A549 (cell line): ENCODE measurements around the gene LILRA6.
A peak's percentile ranks its signal among the peaks of the same experiment; 100 is the strongest.

Source experiments
- CBX8 ChIP-seq: fragments of 200-600 bp; sonication (generic); IDR thresholded peaks from 2 replicates; pipeline ENCODE4 v1.6.1; 2016
- EP300 ChIP-seq, 2 experiments: fragments of >200 bp; sonication (Bioruptor Twin); formaldehyde crosslinking; IDR thresholded peaks; 2 replicates in 1 of 2; 3 replicates in 1 of 2; pipeline ENCODE4 v1.6.1; 2016 to 2017
- HOXA7 ChIP-seq: fragments of 250-450 bp; sonication (Bioruptor Pico); IDR thresholded peaks from 2 replicates; pipeline ENCODE4 v1.5.0; 2020; ENCODE audit warnings: mild to moderate bottlenecking, moderate library complexity
- MAX ChIP-seq: IDR thresholded peaks from 2 replicates; pipeline ENCODE4 v1.6.1; 2012
- MAZ ChIP-seq: fragments of 150-350 bp; IDR thresholded peaks from 2 replicates; pipeline ENCODE4 v1.6.1; 2014; ENCODE audit warnings: antibody characterized with exemption, low read depth, low read length, borderline replicate concordance
- RAD21 ChIP-seq, 2 experiments: fragments of >200 bp in 1 of 2; sonication (Bioruptor Twin) in 1 of 2; formaldehyde crosslinking in 1 of 2; IDR thresholded peaks in 1 of 2; conservative IDR thresholded peaks in 1 of 2; 2 replicates in 1 of 2; 3 replicates in 1 of 2; pipeline ENCODE4 v1.6.1; 2012 to 2018; ENCODE audit warnings: inconsistent platforms in 1 of 2
- RCOR1 ChIP-seq: fragments of 150-350 bp; IDR thresholded peaks from 2 replicates; pipeline ENCODE4 v1.6.1; 2014; ENCODE audit warnings: antibody characterized with exemption, low read length, low read depth
- RFX5 ChIP-seq: fragments of 450-650 bp; IDR thresholded peaks from 2 replicates; pipeline ENCODE4 v1.7.1; 2014; ENCODE audit warnings: antibody characterized with exemption, mild to moderate bottlenecking, moderate library complexity
- SMC3 ChIP-seq: fragments of >200 bp; sonication (Bioruptor Twin); formaldehyde crosslinking; IDR thresholded peaks from 3 replicates; pipeline ENCODE4 v1.6.1; 2018; ENCODE audit warnings: inconsistent platforms
- ZC3H11A ChIP-seq: fragments of 450-650 bp; IDR thresholded peaks from 2 replicates; pipeline ENCODE4 v1.6.1; 2014; ENCODE audit warnings: antibody characterized with exemption, mild to moderate bottlenecking
- TF ChIP-seq, protein P1 (sequence below): fragments of 450-650 bp; IDR thresholded peaks from 2 replicates; pipeline ENCODE4 v1.6.1; 2014; ENCODE audit warnings: antibody characterized with exemption
- TF ChIP-seq, protein P2 (sequence below): fragments of >200 bp; sonication (Bioruptor Twin); formaldehyde crosslinking; IDR thresholded peaks from 3 replicates; pipeline ENCODE4 v1.5.1; 2016
- TF ChIP-seq, protein P3 (sequence below): fragments of 200-600 bp; sonication (generic); IDR thresholded peaks from 2 replicates; pipeline ENCODE4 v1.6.1; 2016; ENCODE audit warnings: antibody characterized with exemption, mild to moderate bottlenecking, moderate library complexity

DNA sequence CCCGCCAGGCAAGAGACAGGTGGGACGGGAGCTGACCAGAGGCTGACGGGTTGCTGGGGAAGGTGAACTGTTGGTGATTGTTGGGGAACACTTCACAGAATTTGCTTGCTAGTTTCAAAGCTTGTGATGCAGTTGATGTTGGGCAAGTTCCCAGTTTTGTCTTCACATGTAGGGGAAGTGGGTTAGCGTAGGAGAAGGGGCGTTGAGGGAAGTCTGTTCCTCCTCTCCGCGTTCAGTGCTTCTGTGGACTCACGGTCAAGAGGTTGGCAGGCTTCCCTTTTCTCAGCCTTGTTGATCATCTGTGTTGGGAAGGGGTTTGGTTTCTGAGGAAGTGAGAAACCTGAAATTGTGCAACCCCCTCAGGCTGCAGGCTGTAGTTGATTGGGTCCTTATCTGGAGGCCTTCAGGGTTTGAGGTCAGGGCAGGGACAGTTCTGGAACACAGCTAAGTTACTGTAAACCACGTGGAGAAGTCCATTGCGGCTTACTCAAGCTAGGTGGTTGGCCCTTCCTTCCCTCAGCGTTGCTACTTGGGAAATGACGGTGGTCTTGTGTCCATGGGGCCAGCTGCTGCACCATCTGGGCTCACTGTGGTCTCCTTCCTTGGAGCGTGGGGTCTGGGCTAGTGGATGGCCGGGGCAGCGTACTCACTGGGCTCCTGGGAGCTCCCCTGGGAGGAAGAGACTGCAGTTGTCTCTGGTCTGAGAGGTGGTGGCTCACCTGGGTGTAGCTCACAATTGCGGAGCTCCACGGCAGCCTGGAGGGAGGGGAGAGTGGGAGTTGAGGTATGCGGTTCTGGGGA is 34.4 kb downstream of the LILRA6 start:
- TF ChIP-seq RAD21 (conservative IDR thresholded peaks at IDR 0.05 in 1 of 2, IDR thresholded peaks at IDR 0.05 in 1 of 2) (no peak), SMC3 (no peak), RFX5 (no peak), CBX8 (no peak), EP300 (IDR thresholded peaks at IDR 0.05) (no peak), MAX (no peak), HOXA7 (CRISPR knock-in tag) (peak; percentile 98), MAZ (no peak), RCOR1 (no peak), ZC3H11A (no peak)
- TF ChIP-seq, protein P1, sequence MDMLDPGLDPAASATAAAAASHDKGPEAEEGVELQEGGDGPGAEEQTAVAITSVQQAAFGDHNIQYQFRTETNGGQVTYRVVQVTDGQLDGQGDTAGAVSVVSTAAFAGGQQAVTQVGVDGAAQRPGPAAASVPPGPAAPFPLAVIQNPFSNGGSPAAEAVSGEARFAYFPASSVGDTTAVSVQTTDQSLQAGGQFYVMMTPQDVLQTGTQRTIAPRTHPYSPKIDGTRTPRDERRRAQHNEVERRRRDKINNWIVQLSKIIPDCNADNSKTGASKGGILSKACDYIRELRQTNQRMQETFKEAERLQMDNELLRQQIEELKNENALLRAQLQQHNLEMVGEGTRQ: no peak
- TF ChIP-seq, protein P2, sequence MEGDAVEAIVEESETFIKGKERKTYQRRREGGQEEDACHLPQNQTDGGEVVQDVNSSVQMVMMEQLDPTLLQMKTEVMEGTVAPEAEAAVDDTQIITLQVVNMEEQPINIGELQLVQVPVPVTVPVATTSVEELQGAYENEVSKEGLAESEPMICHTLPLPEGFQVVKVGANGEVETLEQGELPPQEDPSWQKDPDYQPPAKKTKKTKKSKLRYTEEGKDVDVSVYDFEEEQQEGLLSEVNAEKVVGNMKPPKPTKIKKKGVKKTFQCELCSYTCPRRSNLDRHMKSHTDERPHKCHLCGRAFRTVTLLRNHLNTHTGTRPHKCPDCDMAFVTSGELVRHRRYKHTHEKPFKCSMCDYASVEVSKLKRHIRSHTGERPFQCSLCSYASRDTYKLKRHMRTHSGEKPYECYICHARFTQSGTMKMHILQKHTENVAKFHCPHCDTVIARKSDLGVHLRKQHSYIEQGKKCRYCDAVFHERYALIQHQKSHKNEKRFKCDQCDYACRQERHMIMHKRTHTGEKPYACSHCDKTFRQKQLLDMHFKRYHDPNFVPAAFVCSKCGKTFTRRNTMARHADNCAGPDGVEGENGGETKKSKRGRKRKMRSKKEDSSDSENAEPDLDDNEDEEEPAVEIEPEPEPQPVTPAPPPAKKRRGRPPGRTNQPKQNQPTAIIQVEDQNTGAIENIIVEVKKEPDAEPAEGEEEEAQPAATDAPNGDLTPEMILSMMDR: no peak
- TF ChIP-seq, protein P3, sequence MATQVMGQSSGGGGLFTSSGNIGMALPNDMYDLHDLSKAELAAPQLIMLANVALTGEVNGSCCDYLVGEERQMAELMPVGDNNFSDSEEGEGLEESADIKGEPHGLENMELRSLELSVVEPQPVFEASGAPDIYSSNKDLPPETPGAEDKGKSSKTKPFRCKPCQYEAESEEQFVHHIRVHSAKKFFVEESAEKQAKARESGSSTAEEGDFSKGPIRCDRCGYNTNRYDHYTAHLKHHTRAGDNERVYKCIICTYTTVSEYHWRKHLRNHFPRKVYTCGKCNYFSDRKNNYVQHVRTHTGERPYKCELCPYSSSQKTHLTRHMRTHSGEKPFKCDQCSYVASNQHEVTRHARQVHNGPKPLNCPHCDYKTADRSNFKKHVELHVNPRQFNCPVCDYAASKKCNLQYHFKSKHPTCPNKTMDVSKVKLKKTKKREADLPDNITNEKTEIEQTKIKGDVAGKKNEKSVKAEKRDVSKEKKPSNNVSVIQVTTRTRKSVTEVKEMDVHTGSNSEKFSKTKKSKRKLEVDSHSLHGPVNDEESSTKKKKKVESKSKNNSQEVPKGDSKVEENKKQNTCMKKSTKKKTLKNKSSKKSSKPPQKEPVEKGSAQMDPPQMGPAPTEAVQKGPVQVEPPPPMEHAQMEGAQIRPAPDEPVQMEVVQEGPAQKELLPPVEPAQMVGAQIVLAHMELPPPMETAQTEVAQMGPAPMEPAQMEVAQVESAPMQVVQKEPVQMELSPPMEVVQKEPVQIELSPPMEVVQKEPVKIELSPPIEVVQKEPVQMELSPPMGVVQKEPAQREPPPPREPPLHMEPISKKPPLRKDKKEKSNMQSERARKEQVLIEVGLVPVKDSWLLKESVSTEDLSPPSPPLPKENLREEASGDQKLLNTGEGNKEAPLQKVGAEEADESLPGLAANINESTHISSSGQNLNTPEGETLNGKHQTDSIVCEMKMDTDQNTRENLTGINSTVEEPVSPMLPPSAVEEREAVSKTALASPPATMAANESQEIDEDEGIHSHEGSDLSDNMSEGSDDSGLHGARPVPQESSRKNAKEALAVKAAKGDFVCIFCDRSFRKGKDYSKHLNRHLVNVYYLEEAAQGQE: no peak; the same call in 1 of the 2 replicates
